HG03565 (cell line): Measurements from ENCODE around the gene ADAM15.

Source experiments
- ATAC-seq: cut with Tn5 transposase; IDR thresholded peaks from one replicate; pipeline ENCODE4 v1.9.1; 2021; ENCODE audit warnings: mild to moderate bottlenecking, moderate library complexity; ENCODE audit not compliant: unreplicated experiment

ADAM15 gene, protein sequence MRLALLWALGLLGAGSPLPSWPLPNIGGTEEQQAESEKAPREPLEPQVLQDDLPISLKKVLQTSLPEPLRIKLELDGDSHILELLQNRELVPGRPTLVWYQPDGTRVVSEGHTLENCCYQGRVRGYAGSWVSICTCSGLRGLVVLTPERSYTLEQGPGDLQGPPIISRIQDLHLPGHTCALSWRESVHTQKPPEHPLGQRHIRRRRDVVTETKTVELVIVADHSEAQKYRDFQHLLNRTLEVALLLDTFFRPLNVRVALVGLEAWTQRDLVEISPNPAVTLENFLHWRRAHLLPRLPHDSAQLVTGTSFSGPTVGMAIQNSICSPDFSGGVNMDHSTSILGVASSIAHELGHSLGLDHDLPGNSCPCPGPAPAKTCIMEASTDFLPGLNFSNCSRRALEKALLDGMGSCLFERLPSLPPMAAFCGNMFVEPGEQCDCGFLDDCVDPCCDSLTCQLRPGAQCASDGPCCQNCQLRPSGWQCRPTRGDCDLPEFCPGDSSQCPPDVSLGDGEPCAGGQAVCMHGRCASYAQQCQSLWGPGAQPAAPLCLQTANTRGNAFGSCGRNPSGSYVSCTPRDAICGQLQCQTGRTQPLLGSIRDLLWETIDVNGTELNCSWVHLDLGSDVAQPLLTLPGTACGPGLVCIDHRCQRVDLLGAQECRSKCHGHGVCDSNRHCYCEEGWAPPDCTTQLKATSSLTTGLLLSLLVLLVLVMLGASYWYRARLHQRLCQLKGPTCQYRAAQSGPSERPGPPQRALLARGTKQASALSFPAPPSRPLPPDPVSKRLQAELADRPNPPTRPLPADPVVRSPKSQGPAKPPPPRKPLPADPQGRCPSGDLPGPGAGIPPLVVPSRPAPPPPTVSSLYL

GRCh38 chr1:155050560-155051341 is at the start of gene ADAM15:
ADAM15 (plus strand) TSS chr1:155051316; CDS start chr1:155051387, 71 bp downstream.
- peak; percentile 44 for ATAC-seq

DNA sequence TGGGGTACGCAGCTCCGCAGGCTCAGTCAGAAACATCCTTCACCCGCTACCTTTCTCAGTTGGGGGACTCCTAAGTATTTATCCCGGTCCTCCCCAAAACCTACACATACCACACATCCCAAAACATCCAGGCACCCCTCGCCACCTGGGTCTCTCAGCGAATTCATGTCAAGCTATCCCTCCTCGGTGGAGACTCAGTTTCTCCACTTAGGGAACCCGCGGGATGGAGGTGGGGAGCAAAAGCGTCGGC is 49.8 kb upstream of the ADAM15 start:
- no peak for ATAC-seq

- ATAC-seq: peak; percentile 45
Observed at GRCh38 chr1:155001675-155002463, 49.2 kb upstream of the ADAM15 start.

- ATAC-seq: no peak
Observed at GRCh38 chr1:155002464-155003226, 48.5 kb upstream of the ADAM15 start, which contains the start of gene ZBTB7B. ZBTB7B (plus strand) TSS chr1:155002802; CDS start chr1:155014661, 11,859 bp downstream.

DNA sequence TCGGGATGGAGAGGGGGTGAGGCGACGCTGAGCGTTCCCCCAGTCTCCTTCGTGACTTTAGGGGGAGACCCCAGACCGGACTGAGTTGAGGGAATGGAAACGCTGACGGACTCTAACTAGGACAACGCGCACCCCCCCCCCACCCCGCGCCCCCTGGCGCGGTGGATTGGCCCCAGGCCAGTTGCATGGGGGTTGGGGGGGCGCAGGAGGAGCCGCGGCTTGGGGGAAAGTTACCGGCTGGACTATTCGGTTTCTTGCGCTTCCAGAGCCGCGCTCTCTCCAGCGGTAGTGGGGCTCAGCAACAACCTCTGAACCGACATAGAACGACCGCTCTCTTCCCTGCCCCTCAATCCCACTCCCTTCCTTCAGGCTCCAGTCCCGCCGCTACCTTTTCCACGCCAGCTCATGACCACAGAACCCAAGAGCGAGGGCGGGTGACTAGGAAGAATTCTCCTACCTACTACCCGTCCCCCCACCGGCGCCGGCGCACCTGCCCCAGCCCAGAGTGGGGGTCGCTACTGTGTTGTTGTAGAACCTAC is 47.8 kb upstream of the ADAM15 start:
- ATAC-seq: no peak

- ATAC-seq: no peak
Observed at GRCh38 chr1:155003766-155004351, 47.3 kb upstream of the ADAM15 start.

- no peak for ATAC-seq
Observed at GRCh38 chr1:155004352-155005075, 46.6 kb upstream of the ADAM15 start.

DNA sequence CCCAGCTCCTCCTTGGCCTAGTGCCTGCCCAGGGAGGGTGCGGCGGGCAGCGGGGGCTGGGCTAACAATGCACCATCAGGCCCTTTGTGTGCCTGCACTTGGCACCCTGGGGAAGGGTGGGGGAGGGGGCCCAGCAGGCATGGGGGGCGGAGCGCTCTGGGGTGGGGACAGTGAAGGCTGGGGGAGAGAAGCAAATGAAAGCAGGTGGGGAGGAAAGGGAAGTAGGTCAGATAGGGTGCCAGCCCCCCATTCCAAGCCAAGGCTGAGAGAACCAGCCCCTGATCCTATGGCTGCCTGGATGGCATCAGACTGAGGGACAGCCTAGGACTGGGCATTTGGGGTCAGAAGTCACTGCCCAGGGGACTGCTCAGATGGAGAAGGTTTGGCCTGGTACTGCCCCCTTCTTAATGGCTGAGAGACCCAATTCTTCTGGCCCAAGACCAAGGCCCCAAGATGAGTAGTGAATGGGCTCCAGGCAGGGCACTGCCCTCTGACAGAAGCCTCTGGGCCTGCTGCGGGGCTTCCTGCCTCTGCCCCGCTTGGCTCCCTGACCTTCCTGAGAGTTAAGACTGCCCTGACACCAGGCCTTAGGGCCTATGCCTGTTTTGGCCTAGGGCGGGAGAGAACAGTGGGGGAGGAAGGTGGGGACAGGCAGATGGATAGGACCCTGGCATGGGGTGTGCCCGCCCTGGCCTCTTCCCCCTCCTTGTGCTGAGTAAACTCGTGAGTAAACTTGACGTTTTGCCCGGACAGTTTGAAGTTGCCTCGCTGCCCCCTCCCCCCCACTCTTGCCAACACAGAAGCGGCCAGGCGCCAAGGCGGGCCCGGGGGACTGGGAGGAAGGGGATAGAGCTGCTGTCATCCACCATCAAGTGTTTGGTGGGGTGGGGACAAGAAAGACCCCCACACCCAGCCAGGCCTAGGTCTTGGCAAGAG is 45.8 kb upstream of the ADAM15 start:
- no peak for ATAC-seq

DNA sequence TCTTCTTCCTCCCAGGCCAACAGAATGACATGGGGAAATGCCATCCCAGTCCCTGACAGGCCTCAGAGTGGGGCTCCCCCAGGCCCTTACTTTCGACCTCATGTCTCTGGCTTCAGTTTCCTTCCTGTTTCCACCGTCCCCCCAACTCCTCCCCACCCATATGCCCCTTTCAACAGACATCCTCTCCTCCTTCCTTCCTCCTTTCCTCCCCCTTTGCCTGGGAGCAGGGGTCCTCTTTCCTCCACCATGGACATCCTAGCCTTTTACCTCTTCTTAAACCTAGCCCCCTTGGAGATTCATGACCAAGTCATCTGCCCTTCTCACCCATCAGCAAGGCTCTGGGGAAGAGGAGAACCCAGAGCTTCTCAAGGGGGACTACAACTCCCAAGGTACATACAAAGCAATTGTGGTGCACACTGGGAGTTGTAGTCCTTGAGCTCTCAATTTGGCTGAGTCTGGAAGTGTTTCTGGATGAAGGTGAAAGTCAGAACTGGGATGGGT is 44.5 kb upstream of the ADAM15 start:
- no peak for ATAC-seq

GRCh38 chr1:155007251-155007828 is 43.8 kb upstream of the ADAM15 start:
- ATAC-seq: no peak

DNA sequence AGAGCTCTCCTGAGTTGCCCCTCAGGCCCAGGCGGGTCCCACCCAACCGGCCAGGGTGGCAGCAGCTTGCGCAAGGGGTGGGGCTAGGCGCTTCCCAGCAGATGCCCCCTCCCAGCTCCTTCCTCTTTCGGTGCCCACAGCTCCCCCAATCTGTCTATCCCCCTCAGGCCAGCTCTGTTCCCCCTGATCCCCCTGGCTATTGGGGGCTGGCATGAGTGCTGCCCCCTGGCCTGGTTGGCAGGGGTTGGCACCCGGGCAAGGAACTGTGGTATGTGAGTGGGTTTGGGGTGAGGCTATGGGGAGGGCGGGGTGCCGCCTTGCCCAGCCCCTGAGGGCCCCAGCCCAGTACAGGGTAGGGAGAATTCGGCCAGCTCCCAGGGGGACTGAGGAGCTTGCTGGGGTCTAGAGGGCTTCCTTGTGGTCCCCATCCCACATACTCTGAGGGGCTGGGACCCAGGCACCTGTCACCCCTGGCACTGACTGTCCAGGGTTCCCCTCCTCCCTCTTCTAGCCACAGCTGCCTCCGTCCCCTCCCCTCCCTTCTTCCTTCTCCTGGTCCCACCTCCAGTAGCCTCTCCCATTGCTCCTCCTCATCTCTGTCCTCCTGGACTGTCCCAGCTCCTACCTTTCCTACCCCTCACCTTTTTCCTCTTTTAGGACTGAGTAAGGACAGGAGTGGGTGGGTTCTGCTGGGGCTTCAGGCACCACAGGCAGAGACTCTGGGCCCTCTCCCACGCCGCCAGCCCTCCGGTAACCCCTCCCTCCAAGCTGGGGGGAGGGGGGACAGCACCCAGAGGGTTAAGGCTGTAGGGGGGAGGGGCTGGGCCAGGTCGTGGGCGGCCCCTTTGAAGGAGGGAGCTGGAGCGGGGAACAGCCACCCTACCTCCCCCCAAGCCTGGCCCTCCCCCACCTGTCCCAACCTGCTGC is 42.8 kb upstream of the ADAM15 start:
- no peak for ATAC-seq

DNA sequence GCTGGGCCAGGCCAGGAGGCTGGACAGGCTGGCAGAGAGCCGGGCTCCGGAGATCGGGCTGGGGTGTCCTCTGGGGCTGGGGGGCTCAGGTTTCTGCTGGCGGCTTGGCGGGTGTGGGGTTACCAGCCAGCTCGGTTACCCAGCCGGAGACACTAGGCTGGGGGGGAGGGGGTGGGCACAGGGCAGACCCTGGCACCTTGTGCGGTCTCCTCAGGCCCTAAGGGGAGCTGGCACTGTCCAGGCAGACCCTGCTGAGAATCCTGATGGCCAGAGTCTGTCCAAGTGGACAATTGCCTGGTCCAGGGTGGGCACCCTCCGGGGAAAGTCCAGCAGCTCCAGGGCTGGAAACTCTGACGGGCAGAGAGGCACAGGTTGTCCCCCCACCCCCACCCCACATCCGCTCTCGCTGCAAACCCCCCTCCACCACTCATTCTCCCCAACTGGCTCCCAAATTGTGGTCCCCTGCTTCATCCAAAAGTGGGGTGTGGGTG is 41.9 kb upstream of the ADAM15 start:
- ATAC-seq: no peak

- ATAC-seq: no peak
Observed at GRCh38 chr1:155009742-155010141, 41.4 kb upstream of the ADAM15 start.

DNA sequence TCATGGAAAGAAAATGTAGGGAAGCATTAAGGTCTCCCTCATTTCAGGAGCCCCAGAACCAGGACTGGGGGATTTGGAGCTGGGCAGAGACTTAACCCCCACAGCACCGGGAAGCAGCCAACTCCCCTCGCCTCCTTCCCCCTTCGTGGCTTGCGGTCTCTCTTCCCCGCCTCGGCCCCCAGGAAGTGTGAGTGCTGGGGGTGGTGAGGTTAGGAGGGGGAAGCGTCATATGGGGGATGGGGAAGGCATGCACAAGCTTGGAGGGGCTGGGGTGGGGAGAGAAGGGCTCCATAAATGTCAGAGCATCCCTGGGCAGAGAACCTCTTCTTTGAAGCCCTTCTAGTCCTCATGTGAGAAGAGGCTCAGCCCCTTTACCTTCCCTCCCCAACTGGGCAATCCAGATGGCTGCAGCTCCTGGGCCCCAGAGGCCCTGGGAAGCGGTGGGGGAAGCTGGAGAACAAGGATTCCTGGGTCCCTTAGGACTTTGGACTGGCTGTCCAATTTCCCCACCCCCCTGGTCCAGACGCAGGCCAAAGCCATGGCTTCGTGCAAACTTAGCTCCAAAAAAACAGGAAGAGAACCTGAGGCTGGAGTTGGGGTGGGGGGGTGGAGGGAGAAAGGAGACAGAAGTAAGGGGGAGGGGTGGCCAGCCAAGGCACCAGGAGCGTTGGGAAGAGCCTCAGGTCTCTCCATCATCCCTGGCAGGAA is 40.8 kb upstream of the ADAM15 start:
- ATAC-seq: no peak

- no peak for ATAC-seq
Observed at GRCh38 chr1:155011004-155011416, 40.1 kb upstream of the ADAM15 start.
